Measurements from ENCODE around the gene EXOSC10. TPM values are rescaled to one million over a fixed set of nuclear protein-coding genes. Genes with fewer than 3 reads are reported as not detected.
"Not testable (repeated sequence)": the region's sequence is repeated elsewhere in the genome, so short reads cannot be mapped to it uniquely, and the experiment has no call there.

The EXOSC10 gene
- total RNA-seq, 1 experiment from 2014 or later: 124 TPM

GRCh38 chr1:11046625-11047365, 52.9 kb downstream of the EXOSC10 start, which contains the start of gene MASP2:
TSS of gene MASP2 (minus strand) at chr1:11047239. CDS start at chr1:11047207, 32 bp downstream.
- Histone ChIP-seq H3K4me3 (ENCODE audit: insufficient read depth, low read depth, low read length) (no peak within 1 kb of the TSS), H3K27me3 (ENCODE audit: control insufficient read depth, insufficient read depth, low read length) (no peaks in the 10 kb centered on the region), H3K36me3 (replicated peaks; ENCODE audit: control insufficient read depth, insufficient read depth, low read length) (no peaks in the 10 kb centered on the region)
- DNase-seq: peak; percentile 50

DNA sequence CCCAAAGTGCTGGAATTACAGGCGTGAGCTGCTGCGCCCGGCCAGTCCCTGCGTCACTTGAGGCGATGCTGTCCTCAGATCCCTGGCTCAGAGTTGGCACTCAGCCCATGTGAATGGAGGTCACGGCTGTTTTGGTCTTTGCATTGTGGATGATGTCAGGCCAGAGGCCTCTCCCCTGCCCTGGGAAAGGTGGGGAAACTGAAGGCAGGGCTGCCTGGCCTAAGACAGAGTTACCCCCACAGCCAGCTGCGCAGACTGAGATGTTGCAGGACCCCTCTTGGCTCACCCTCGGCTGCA, 53.5 kb downstream of the EXOSC10 start:
- Histone ChIP-seq H3K36me3 (replicated peaks; ENCODE audit: control insufficient read depth, insufficient read depth, low read length) (no peaks in the 10 kb centered on the region), H3K27me3 (ENCODE audit: control insufficient read depth, insufficient read depth, low read length) (no peaks in the 10 kb centered on the region), H3K4me3 (ENCODE audit: insufficient read depth, low read depth, low read length) (no peak overlapping the region)
- peak; percentile 35 for DNase-seq

DNA sequence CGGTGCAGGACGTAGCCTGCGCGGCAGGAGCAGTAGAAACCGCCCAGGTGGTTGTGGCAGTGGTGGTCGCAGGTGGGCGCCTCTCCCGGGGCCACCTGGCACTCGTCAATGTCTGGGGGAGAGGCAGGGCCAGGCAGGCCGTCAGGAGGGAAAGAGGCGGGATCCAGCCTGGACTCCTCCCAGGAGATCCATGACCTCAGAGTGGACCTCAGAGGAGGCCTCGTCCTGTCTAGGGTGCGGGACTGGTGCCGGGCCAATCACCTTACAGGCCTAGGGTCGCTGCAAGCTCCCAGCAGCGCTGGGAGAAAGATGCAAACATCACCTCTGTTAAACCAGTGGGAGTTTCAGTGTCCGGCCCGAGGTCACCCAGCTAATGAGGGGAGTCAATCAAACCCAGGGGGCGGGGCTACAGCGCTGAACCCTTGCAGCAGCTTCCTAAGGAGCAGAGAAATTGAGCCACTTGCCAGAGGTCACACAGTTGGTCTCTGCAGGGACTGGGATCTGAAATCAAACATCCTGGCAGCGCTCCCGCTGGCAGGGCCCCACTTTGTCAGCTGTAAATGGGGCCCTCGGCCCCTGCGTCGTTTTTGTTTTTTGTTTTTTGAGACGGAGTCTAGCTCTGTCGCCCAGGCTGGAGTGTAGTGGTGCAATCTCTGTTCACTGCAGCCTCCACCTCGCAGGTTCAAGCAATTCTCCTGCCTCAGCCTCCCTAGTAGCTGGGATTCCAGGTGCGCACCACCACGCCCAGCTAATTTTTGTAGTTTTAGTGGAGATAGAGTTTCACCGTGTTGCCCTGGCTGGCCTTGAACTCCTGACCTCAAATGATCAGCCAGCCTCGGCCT, 54.0 kb downstream of the EXOSC10 start:
- H3K4me3 ChIP-seq (ENCODE audit: insufficient read depth, low read depth, low read length): no peak overlapping the region

DNA sequence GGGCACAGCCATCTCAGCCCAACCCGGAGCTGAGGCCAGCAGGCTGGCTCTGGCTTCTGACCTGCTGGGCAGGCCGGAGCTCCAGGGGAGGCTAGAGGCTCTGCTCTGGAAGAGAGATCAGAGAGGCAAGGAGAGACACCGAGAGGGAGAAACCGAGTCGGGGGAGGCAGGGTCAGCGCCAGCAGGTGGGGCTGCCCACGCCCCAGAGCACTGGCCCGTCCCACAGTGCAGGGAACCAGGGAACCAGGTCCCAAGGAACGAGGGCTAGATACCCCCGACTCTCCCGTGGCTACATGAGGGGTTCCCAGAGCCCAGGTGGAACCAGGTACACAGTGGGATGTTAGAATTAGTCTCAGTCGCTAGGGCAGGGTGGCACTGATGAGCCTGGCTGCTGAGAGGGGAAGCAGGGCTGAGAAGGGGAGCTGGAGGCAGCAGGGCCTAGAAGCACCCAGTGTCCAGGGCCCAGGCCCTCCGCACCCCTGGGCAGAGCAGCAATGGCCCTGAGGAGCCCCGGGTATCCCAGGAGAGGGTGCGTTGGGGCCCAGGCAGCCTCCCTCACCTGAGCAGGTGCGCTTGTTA, 54.7 kb downstream of the EXOSC10 start:
- no peak for DNase-seq
- Histone ChIP-seq H3K36me3 (replicated peaks; ENCODE audit: control insufficient read depth, insufficient read depth, low read length) (no peaks in the 10 kb centered on the region), H3K4me3 (ENCODE audit: insufficient read depth, low read depth, low read length) (no peak overlapping the region), H3K27me3 (ENCODE audit: control insufficient read depth, insufficient read depth, low read length) (no peaks in the 10 kb centered on the region)

More for the DNA sequence above, 54.0 kb downstream of the EXOSC10 start:
- H3K27me3 ChIP-seq (ENCODE audit: control insufficient read depth, insufficient read depth, low read length): no peaks in the 10 kb centered on the region
- no peaks in the 10 kb centered on the region for H3K36me3 ChIP-seq (replicated peaks; ENCODE audit: control insufficient read depth, insufficient read depth, low read length)
- DNase-seq: peak; percentile 92

DNA sequence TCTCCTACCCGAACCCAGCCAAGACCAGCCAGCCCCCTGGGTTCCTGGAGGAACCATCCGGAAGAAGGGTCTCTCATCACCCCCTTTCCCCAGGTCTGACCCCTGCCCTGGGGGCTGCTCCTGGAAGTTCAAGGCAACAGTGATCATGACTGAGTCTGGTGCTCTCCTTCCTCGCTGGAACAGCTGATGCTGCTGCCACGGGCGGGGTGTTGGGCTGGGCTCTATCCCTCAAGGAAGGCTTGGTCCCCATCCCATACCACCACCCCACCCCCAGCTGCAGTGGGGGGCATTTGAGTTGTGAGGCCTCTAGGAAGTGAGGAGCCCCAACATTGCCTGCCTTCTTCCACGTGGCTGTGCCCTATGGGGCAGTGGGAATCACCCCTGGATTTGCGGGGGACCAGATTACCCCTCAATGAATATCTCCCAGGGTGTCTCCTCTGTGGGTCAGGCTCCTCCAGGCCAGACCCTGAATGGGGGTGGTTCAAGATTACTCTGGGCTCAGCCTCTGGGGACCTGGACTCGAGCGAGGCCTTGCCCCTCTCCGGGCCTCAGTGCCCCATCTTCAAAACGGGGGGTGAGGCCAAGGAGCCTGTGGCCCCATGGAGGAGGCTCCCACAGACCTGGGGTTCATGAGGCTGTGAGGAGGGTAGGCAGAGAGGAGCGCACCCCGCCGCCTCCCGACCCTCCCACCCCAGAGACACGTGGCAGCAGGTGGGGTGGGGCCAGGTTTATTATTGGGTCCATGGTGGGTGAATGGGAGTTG, 55.4 kb downstream of the EXOSC10 start:
- no peak overlapping the region for H3K4me3 ChIP-seq (ENCODE audit: insufficient read depth, low read depth, low read length)
- H3K27me3 ChIP-seq (ENCODE audit: control insufficient read depth, insufficient read depth, low read length): no peaks in the 10 kb centered on the region
- no peaks in the 10 kb centered on the region for H3K36me3 ChIP-seq (replicated peaks; ENCODE audit: control insufficient read depth, insufficient read depth, low read length)
- peak; percentile 44 for DNase-seq

- Histone ChIP-seq H3K36me3 (replicated peaks; ENCODE audit: control insufficient read depth, insufficient read depth, low read length) (no peaks in the 10 kb centered on the region), H3K27me3 (ENCODE audit: control insufficient read depth, insufficient read depth, low read length) (no peaks in the 10 kb centered on the region; the same call in 1 of the 2 replicates), H3K4me3 (ENCODE audit: insufficient read depth, low read depth, low read length) (no peak overlapping the region)
- peak; percentile 45 for DNase-seq
Observed at GRCh38 chr1:11042995-11043874, 56.4 kb downstream of the EXOSC10 start.

DNA sequence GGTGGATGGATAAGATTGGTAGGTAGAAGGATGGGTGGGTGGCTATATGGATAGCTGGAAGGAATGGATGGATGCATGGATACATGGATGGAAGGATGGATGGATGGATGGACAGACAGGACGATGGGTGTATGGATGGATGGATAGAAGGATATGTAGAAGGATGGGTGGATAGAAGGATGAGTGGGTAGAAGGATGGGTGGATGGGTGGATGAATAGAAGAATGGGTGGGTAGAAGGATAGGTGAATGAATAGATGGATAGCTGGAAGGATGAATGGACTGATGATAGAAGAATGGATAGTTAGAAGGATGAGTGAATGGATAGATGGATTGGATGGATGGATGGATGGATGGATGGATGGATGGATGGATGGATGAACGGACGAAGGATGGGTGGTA, 57.6 kb downstream of the EXOSC10 start:
- Histone ChIP-seq H3K27me3 (ENCODE audit: control insufficient read depth, insufficient read depth, low read length) (no peaks in the 10 kb centered on the region; the same call in 1 of the 2 replicates), H3K36me3 (replicated peaks; ENCODE audit: control insufficient read depth, insufficient read depth, low read length) (no peaks in the 10 kb centered on the region), H3K4me3 (ENCODE audit: insufficient read depth, low read depth, low read length) (no peak overlapping the region)
- no peak for DNase-seq

DNA sequence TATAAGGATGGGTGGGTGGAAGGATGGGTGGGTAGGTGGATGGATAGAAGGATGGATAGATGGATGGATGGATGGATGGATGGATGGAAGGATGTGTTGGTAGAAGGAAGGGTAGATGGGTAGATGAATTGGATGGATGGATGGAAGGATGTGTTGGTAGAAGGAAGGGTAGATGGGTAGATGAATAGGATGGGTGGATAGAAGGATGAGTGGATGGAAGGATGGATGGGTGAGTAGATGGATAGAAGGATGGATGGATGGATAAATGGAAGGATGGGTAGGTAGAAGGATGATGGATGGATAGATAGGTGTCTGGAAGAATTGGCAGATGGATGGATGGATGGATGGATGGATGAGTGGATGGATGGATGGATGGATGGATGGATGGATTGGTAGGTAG, 58.6 kb downstream of the EXOSC10 start:
- no peaks in the 10 kb centered on the region for H3K36me3 ChIP-seq (replicated peaks; ENCODE audit: control insufficient read depth, insufficient read depth, low read length)
- H3K4me3 ChIP-seq (ENCODE audit: insufficient read depth, low read depth, low read length): no peak overlapping the region
- H3K27me3 ChIP-seq (ENCODE audit: control insufficient read depth, insufficient read depth, low read length): no peaks in the 10 kb centered on the region; the same call in 1 of the 2 replicates
- no peak for DNase-seq

DNA sequence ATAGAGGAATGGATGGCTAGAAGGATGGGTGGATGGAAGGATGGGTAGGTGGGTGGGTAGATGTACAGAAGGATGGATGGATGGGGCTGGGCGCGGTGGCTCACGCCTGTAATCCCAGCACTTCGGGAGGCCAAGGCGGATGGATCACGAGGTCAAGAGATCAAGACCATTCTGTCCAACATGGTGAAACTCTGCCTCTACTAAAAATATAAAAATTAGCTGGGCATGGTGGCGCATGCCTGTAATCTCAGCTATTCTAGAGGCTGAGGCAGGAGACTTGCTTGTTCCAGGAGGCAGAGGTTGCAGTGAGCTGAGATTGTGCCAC, 59.6 kb downstream of the EXOSC10 start:
- not testable (repeated sequence) for H3K36me3 ChIP-seq (replicated peaks; ENCODE audit: control insufficient read depth, insufficient read depth, low read length); DNase-seq; H3K4me3 ChIP-seq (ENCODE audit: insufficient read depth, low read depth, low read length); H3K27me3 ChIP-seq (ENCODE audit: control insufficient read depth, insufficient read depth, low read length)

DNA sequence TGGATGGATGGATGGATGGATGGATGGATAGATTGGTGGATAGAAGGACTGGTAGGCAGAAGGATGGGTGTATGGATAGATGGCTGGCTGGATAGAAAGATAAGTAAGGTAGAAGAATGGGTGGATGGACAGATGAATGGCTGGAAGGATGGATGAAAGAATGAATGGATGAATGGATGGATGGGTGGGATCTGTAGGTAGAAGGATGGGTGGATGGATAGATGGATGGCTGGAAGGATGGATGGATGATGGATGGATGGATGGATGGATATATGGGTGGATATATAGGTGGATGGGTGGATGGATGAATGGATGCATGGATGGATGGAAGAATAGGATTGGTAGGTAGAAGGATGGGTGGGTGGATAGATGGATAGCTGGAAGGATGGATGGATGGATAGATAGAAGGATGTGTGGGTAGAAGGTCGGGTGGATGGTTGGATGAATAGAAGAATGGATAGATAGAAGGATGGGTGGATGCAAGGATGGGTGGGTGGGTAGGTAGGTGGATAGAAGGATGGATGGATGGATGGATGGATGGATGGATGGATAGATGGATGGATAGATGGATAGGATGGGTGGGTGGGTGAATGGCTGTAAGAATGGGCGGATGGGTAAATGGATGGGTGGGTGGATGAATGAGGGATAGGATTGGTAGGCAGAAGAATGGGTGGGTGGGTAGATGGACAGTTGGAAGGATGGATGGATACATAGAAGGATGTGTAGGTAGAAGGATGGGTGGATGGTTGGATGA, 60.1 kb downstream of the EXOSC10 start:
- no peaks in the 10 kb centered on the region for H3K36me3 ChIP-seq (replicated peaks; ENCODE audit: control insufficient read depth, insufficient read depth, low read length)
- no peaks in the 10 kb centered on the region; the same call in 1 of the 2 replicates for H3K27me3 ChIP-seq (ENCODE audit: control insufficient read depth, insufficient read depth, low read length)
- H3K4me3 ChIP-seq (ENCODE audit: insufficient read depth, low read depth, low read length): no peak overlapping the region
- DNase-seq: no peak

GRCh38 chr1:11037740-11038182, 61.9 kb downstream of the EXOSC10 start:
- peak; percentile 91 for DNase-seq
- H3K4me3 ChIP-seq (ENCODE audit: insufficient read depth, low read depth, low read length): no peak overlapping the region
- H3K27me3 ChIP-seq (ENCODE audit: control insufficient read depth, insufficient read depth, low read length): no peaks in the 10 kb centered on the region; the same call in 1 of the 2 replicates
- no peaks in the 10 kb centered on the region for H3K36me3 ChIP-seq (replicated peaks; ENCODE audit: control insufficient read depth, insufficient read depth, low read length)

GRCh38 chr1:11037019-11037739, 62.5 kb downstream of the EXOSC10 start:
- not testable (repeated sequence) for H3K36me3 ChIP-seq (replicated peaks; ENCODE audit: control insufficient read depth, insufficient read depth, low read length); H3K4me3 ChIP-seq (ENCODE audit: insufficient read depth, low read depth, low read length)

More at GRCh38 chr1:11037019-11037739, 62.5 kb downstream of the EXOSC10 start:
- DNase-seq; H3K27me3 ChIP-seq (ENCODE audit: control insufficient read depth, insufficient read depth, low read length): not testable (repeated sequence)
